Motor neuron (in vitro differentiated cells): ENCODE data around the gene CLCN7. TPM values are rescaled to one million over a fixed set of nuclear protein-coding genes. Genes with fewer than 3 reads are reported as not detected.

ENCODE experiments used
- ATAC-seq, 8 experiments: fragments of 200-7000 bp; cut with Tn5 transposase; replicated peaks in 6 of 8; 2 replicates each; pipeline ENCODE4 v1.8.0; 2021; ENCODE audit warnings: mild to moderate bottlenecking in 8 of 8, moderate library complexity in 8 of 8
- H3K27ac ChIP-seq, 2 donors: fragments of 250-450 bp; sonication (Bioruptor Pico); 2 replicates each; pipeline ENCODE4 v1.9.0; 2021; ENCODE audit warnings: antibody characterized with exemption in 2 of 2, mild to moderate bottlenecking in 2 of 2, moderate library complexity in 1 of 2
- H3K4me1 ChIP-seq, 2 donors: fragments of 250-450 bp; sonication (Bioruptor Pico); replicated peaks in 1 of 2; 2 replicates each; pipeline ENCODE4 v1.6.1; 2021; ENCODE audit warnings: antibody characterized with exemption in 2 of 2, mild to moderate bottlenecking in 2 of 2, moderate library complexity in 1 of 2
- H3K4me3 ChIP-seq, 5 donors: fragments of 250-450 bp; sonication (Bioruptor Pico); 2 replicates each; pipeline ENCODE4 v1.9.0; 2021; ENCODE audit warnings: antibody characterized with exemption in 5 of 5, mild to moderate bottlenecking in 5 of 5, moderate library complexity in 4 of 5
- WGBS, 10 experiments: fragments of 450-650 bp; shearing (Covaris generic); methylation state at CpG; one replicate each; pipeline ENCODE4 v1.0.0; 2022; 5-methylcytosine and 5-hydroxymethylcytosine counted together
- in situ Hi-C, 9 experiments: fragments of 400-800 bp; cut with MboI; loops; one replicate each; pipeline ENCODE4 v1.15.0; 2021; ENCODE audit warnings: low sequenced_read_pairs in 9 of 9, low pct_unique_long_range_greater_than_20kb in 2 of 9; ENCODE audit not compliant: unreplicated experiment in 9 of 9
- total RNA-seq, 8 experiments: library from RNA; unstranded; fragments of 300-600 nt; gene quantifications; 2 replicates each; pipeline versions ENCODE4 v1.2.3 to v1.2.4, GENCODE V29; 2022

Gene CLCN7
- total RNA-seq, 8 experiments from 2014 or later: 10.0 to 58.5 (median 27.4) TPM

DNA sequence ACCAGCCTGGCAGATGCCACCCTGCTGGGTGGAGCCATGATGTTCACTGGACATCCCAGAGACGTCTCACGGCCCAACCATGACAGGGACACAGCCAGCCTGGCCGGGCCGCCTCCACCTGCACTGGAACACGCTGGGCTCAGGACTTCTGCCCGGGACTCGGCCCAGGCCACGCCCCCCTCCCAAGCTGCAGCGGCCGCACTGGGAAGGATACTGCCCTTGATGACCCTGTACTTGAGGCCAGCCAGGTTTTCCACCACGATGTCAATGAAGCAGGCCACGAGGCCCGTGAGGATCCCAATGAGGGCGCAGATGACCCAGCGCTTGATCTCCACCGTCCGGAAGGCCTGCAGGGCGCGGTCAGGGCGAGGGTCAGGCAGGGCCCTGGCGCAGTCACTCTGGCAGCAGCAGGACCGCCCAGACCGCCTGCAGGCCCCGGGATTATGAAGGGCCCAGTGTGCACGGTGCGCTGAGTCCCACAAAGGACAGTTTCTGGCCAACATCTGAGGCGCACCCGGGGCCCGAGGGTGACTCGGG is 14.2 kb downstream of the CLCN7 start:
- in situ Hi-C loops: no loop called here
- Histone ChIP-seq H3K27ac (no peak overlapping the region), H3K4me3 (no peak overlapping the region), H3K4me1 (no peaks in the 10 kb centered on the region)
- ATAC-seq: peak in 1 of 8 experiments; percentile 19
- 87 to 100% (median 100%) methylated on average over 2 to 6 of the region's 30 CpGs; no CpG with 5 or more reads in 7 of the 10 experiments for WGBS, 10 experiments

DNA sequence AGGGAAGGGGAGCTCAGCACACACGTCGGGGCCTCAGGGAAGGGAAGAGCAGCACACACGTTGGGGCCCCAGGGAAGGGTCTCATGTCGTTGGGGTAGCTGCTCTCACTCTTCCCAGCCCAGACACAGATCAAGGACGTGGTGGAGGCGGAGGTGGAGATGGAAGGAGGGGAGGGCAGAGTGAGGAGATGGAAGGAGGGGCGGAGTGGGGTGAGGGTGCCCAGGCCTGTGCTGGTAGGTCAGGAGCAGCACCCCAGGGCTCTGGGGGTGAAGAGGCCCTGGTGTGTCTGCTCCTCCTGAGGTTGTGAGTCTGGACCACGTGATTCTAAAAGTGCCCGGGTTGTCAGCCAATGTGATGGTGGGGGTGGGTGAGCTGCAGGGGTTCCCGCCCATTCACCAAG is 14.9 kb downstream of the CLCN7 start:
- Histone ChIP-seq H3K4me1 (no peaks in the 10 kb centered on the region), H3K27ac (no peak overlapping the region), H3K4me3 (no peak overlapping the region)
- no CpG with 5 or more reads among the region's 10 CpGs for WGBS, 10 experiments
- ATAC-seq: peak in 1 of 8 experiments; percentile 12
- in situ Hi-C loops: no loop called here

DNA sequence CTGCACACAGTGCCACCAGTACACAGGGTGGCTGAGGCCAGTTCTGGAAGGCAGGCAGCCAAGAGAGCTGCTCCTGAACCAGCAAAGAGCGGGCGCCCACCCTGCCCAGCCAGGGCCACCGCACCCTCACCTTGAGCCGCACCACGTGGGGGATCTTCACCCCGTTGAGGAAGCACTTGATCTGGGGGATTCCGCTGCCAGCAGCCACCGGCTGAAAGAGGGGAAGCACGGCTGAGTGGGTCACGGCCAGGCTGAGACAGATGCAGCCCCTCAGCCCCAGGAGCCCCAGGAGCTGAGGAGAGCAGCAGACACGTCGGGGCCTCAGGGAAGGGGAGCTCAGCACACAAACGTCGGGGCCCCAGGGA is 15.9 kb downstream of the CLCN7 start:
- Histone ChIP-seq H3K27ac (no peak overlapping the region), H3K4me1 (no peaks in the 10 kb centered on the region), H3K4me3 (no peak overlapping the region)
- 72 to 87% (median 84%) methylated on average over 2 to 7 of the region's 14 CpGs; no CpG with 5 or more reads in 7 of the 10 experiments for WGBS, 10 experiments
- in situ Hi-C loops: no loop called here
- ATAC-seq: no peak

DNA sequence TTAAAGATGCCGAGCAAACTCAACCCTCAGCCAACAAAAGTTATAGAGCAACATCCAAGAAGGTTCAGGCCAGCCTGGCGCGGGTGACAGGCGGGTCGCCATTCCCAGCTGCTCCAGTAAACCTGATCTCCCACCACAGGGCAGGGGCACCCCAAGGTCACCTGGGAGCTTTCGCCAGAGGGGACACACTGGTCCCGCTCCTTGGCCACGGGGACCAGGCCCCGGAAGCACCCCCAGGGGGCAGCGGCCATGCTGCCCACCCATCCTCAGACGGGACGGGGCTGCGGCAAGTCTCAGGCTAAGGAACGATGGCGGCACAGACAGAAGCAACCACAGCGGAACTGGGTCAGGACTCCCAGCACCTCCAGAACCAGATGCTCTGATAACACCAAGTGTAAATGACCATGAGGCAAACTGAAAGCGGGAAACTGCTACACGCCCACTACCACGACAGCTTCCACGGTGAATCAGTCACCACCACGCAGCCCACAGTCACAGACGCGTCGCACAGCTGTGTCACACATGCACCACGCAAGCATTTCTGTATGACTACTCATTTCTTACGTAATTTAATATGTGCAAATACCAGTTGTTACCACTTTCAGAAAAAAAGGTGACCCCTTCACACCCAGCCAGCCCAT is 16.4 kb downstream of the CLCN7 start:
- no peak for ATAC-seq
- in situ Hi-C loops: no loop called here
- Histone ChIP-seq H3K4me3 (no peak overlapping the region), H3K4me1 (no peaks in the 10 kb centered on the region), H3K27ac (no peak overlapping the region)
- WGBS, 10 experiments: 80 to 96% (median 89%) methylated on average over 1 to 11 of the region's 26 CpGs; no CpG with 5 or more reads in 6 of the 10 experiments

DNA sequence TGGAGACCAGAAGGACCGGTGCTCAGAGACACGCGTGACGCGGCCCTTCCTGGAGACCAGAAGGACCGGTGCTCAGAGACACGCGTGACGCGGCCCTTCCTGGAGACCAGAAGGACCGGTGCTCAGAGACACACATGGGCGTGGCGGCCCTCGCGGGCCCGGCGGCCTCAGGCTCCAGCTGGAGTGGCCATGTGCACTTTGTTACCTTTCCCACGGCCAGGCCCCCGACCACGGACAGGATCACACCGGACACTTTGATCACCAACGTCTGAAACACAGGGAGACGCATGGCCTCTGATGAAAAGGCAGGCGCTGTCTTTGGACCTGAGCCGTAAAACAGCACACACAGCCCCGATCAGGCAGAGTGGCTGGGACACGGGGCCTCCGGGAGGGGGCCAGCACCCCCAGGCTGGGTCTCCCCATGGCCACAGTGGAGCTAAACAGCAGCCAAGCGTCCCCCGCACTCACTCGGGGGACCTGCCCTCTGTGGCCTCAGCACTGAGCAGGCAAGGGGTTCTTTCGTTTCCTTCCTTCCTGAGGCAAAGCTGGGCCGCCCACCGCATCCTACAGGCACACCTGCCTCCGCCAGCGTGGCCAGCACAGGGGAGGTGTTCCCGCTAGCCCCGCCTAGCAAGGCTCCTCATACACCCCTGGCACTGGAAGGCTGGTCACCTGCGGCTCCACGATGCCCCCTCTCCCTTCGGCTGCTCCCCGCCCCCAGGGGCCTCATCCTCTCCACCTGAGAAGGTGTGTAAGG is 17.2 kb downstream of the CLCN7 start:
- H3K4me3 ChIP-seq: no peak overlapping the region
- WGBS, 10 experiments: 93 to 100% (median 97%) methylated on average over 1 to 8 of the region's 42 CpGs; no CpG with 5 or more reads in 7 of the 10 experiments
- no peak overlapping the region for H3K27ac ChIP-seq
- no peaks in the 10 kb centered on the region for H3K4me1 ChIP-seq
- in situ Hi-C loops: no loop called here
- peak in 2 of 8 experiments; percentile 6 to 7 for ATAC-seq

DNA sequence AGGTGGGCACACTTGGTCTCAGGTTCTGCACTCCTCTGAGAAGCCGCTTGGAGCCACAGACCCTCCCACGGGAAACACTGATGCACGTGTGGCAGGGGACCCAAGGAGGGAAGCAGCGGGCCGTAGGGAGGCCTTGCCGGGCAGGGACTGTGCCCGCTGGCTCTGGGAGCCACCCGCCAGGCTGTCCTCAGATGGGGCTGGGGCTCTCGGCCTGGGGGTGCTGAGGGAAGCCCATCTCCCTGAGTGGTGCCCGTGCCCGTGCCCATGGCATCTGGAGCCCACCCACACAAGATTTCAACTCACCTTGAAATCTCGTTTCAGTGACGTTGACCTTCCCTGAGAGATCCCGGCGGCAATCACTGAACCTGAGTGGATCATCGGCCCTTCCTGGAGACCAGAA is 17.9 kb downstream of the CLCN7 start:
- no peak for ATAC-seq

DNA sequence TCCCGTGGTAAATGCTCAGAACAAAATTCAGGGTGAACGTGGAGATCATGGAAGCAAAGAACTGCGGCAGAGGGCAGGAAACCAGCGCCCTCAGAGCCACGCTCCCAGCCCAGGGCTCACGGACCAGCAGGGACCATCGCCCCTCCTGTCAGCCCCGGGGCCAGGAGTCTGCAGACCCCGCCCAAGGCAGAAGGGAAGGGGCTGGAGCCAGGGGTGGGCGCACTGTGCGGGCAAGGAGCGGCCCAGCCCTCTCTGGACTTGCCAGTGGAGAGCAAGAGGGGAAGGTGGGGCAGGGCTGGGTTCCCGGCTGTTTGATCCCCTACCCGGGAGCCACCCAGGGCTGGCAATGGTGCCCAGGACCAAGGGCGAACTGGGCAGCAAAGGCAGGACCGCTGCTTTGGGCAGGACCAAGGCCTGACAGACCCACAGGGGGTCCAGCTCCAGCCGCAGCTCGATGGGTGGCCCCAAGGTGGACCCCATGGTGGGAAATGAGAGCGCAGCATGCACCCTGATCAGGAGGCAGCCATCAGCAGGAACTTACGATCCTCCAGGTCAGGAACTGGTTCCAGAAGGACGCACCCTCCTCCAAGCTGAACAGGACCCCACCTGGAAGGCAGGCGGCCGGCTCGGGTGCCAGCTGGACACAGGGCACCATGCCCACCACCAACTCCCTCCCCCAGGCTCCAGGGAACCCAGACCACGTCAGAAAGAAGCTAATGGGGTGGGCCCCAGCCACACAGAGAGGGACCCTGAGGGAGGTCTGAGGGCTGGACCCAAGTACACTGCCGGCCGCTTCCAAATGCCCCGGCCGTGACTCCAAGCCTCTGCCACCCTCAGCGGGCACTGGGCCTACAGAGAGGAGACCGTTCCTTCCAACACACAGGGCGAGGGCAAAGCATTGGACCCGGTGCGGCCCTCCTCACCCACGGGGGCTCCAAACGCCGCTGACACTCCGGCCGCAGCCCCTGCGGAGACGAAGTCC is 19.3 kb downstream of the CLCN7 start:
- in situ Hi-C loops: no loop called here
- WGBS, 10 experiments: 85 to 100% (median 95%) methylated on average over 1 to 13 of the region's 41 CpGs; no CpG with 5 or more reads in 7 of the 10 experiments
- no peak for ATAC-seq
- no peak overlapping the region for H3K27ac ChIP-seq
- no peak overlapping the region for H3K4me3 ChIP-seq
- no peaks in the 10 kb centered on the region for H3K4me1 ChIP-seq

More for the DNA sequence above, 17.9 kb downstream of the CLCN7 start:
- in situ Hi-C loops: no loop called here
- Histone ChIP-seq H3K4me1 (no peaks in the 10 kb centered on the region), H3K4me3 (no peak overlapping the region), H3K27ac (no peak overlapping the region)
- WGBS, 10 experiments: 67 to 100% (median 89%) methylated on average over 1 to 8 of the region's 16 CpGs; no CpG with 5 or more reads in 6 of the 10 experiments

DNA sequence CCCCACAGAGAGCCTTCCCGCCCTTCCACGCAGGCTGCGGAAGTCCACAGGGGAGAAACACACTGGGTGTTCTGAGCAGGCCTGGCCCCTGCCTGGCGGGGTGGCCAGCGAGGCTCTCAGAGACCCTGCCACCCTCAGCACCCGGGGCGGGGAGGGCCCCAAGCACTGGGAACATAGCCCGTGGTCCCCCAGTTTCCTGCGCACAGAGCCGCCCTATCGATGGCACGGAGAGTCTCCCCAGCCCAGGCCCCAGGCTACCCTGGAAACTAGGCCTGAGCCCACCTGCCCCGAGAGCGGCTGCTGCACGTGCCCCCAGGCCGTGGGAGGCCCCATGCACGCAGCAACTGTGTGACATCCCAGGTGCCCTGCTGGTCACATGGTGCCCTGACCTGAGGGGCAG is 20.3 kb downstream of the CLCN7 start:
- ATAC-seq: no peak
- in situ Hi-C loops: no loop called here
- Histone ChIP-seq H3K4me3 (no peak overlapping the region), H3K4me1 (no peaks in the 10 kb centered on the region), H3K27ac (no peak overlapping the region)
- WGBS, 10 experiments: 80 to 100% (median 93%) methylated on average over 1 to 3 of the region's 17 CpGs; no CpG with 5 or more reads in 7 of the 10 experiments

DNA sequence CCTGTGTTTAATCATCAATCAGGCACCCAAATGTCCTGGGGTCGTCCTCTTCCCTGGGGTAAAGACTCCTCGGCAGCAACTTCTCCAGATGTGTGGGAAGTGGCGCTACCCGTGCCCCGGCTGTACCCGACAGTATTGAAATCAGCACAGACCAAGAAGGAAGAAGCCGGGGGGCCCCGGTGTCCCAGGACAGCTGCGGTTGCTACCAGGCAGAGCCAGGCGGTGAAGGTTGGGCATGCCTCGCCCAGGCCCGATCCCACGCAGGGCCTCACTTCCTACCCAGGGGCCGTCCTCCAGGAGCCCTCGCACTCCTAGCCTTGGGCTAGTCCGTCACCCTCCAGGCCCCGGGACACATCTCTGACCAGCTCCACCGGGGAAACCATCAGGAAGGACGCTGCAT is 21.5 kb downstream of the CLCN7 start:
- Histone ChIP-seq H3K27ac (no peak overlapping the region), H3K4me3 (no peak overlapping the region), H3K4me1 (no peaks in the 10 kb centered on the region)
- in situ Hi-C loops: no loop called here
- no peak for ATAC-seq
- WGBS, 10 experiments: 83 to 100% (median 97%) methylated on average over 1 to 7 of the region's 19 CpGs; no CpG with 5 or more reads in 7 of the 10 experiments

DNA sequence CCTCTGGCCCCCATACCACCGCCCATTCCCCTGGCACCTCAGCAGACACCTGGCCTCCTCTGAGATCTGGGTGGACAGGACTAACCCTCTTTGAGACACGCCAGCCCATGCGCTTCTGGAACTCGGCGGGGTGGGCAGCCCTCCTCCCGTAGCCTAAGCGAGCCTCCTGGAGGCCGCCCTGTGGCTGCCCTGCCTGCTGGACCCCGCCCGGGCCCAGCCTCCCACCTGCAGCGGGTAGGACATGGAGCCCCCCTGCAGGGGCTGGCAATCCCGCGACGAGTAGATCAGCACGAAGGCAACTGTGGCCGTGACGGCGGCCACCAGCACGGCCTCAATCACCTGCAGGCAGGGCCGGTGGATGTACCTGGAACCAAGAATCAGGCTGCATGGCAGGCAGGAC is 22.3 kb downstream of the CLCN7 start:
- ATAC-seq: peak in 3 of 8 experiments; percentile 2 to 9 (median 8)

DNA sequence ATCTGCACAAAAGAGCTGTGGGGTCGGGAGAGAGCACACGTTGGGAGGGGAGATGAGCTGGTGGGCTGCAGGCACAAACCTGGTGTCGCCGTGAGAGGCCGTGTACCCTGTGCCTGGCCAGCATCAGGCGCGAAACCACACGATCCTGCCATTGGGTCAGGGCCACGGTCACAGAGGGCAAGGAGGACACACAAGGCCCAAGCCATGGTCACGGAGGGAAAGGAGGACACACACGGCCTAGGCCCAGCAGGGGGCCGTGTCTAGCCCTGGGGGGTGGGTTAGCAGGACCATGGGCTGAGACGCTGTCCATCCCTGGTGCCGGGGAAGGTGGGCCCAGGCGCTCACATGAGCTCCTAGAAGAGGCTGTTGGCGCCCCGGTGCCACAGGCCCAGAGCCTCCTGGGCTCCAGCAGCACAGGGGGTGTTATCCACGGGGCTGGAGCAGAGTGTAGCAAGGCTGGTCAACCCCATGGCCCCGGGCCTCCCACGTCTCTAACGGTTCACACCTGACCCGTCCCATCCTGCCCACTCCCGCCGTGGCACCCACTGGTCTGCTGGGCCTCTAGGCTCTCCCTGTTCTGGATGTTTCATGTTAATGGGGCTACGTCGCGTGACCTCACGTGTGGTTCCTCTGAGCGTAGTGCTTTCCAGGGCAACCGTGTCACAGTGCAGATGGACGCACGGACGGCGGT is 23.0 kb downstream of the CLCN7 start:
- Histone ChIP-seq H3K4me1 (no peaks in the 10 kb centered on the region), H3K4me3 (no peak overlapping the region), H3K27ac (no peak overlapping the region)
- no CpG with 5 or more reads among the region's 34 CpGs for WGBS, 10 experiments
- ATAC-seq: peak in 3 of 8 experiments; percentile 7 to 14 (median 10)
- in situ Hi-C loops: no loop called here

More for the DNA sequence above, 22.3 kb downstream of the CLCN7 start:
- Histone ChIP-seq H3K27ac (no peak overlapping the region), H3K4me3 (no peak overlapping the region), H3K4me1 (no peaks in the 10 kb centered on the region)
- in situ Hi-C loops: no loop called here
- 90 to 94% methylated on average over 4 to 6 of the region's 20 CpGs; no CpG with 5 or more reads in 8 of the 10 experiments for WGBS, 10 experiments

DNA sequence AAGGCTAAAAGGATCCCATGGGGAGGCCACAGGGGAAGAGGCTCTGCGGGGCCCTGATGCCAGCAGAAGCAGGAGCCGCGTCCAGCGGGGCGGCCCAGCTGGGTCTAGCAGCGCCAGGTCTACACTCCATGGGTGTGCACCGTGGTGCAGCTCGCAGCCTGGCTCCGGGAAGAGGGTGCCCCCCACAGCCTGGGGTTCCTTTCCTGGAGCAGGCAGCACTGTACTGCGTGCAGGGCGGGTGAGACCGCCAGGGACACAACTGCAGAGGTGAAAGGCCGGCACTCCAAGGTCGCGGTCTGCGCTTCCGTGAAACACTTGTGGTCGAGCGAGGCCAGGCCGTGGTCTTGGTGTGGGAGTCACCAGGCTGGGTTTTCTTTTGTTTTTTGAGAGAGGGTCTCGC is 24.0 kb downstream of the CLCN7 start:
- H3K4me3 ChIP-seq: no peak overlapping the region
- in situ Hi-C loops: no loop called here
- no peaks in the 10 kb centered on the region for H3K4me1 ChIP-seq
- no peak overlapping the region for H3K27ac ChIP-seq
- 92 to 95% methylated on average over 4 to 5 of the region's 21 CpGs; no CpG with 5 or more reads in 8 of the 10 experiments for WGBS, 10 experiments
- ATAC-seq: no peak
